ENCODE results near the gene PRPF40B.

The PRPF40B gene

GRCh38 chr12:49582850-49583249 lies 40.5 kb upstream of the PRPF40B start:
- TF ChIP-seq MYC (IDR thresholded peaks at IDR 0.05; ENCODE audit: low read depth, low read length) (no peak), CTCF (IDR thresholded peaks at IDR 0.05; ENCODE audit: low read depth, low read length) (no peak), MAX (IDR thresholded peaks at IDR 0.05; ENCODE audit: low read depth, low read length) (no peak), POLR2A (IDR thresholded peaks at IDR 0.05; ENCODE audit: extremely low read depth, insufficient read length) (no peak)
- no peak for DNase-seq (ENCODE audit: low read depth)
- no peak overlapping the region for H3K4me3 ChIP-seq (ENCODE audit: low read depth, low read length)

- no peak for DNase-seq (ENCODE audit: low read depth)
- no peak overlapping the region for H3K4me3 ChIP-seq (ENCODE audit: low read depth, low read length)
- TF ChIP-seq POLR2A (IDR thresholded peaks at IDR 0.05; ENCODE audit: extremely low read depth, insufficient read length): no peak
- no peak for TF ChIP-seq MYC (IDR thresholded peaks at IDR 0.05; ENCODE audit: low read depth, low read length)
- no peak for TF ChIP-seq MAX (IDR thresholded peaks at IDR 0.05; ENCODE audit: low read depth, low read length)
- no peak for TF ChIP-seq CTCF (IDR thresholded peaks at IDR 0.05; ENCODE audit: low read depth, low read length)
Observed at GRCh38 chr12:49583366-49584094, 39.8 kb upstream of the PRPF40B start.

GRCh38 chr12:49584591-49584990 lies 38.8 kb upstream of the PRPF40B start:
- TF ChIP-seq MYC (IDR thresholded peaks at IDR 0.05; ENCODE audit: low read depth, low read length): no peak
- TF ChIP-seq CTCF (IDR thresholded peaks at IDR 0.05; ENCODE audit: low read depth, low read length): no peak
- no peak for TF ChIP-seq POLR2A (IDR thresholded peaks at IDR 0.05; ENCODE audit: extremely low read depth, insufficient read length)
- TF ChIP-seq MAX (IDR thresholded peaks at IDR 0.05; ENCODE audit: low read depth, low read length): no peak
- peak; percentile 23 for DNase-seq (ENCODE audit: low read depth)
- no peak overlapping the region for H3K4me3 ChIP-seq (ENCODE audit: low read depth, low read length)

- no peak for TF ChIP-seq MAX (IDR thresholded peaks at IDR 0.05; ENCODE audit: low read depth, low read length)
- no peak for TF ChIP-seq POLR2A (IDR thresholded peaks at IDR 0.05; ENCODE audit: extremely low read depth, insufficient read length)
- TF ChIP-seq MYC (IDR thresholded peaks at IDR 0.05; ENCODE audit: low read depth, low read length): no peak
- TF ChIP-seq CTCF (IDR thresholded peaks at IDR 0.05; ENCODE audit: low read depth, low read length): no peak
- H3K4me3 ChIP-seq (ENCODE audit: low read depth, low read length): no peak overlapping the region
- no peak for DNase-seq (ENCODE audit: low read depth)
Observed at GRCh38 chr12:49585477-49586459, 37.6 kb upstream of the PRPF40B start.

- peak; percentile 5 for TF ChIP-seq CTCF (IDR thresholded peaks at IDR 0.05; ENCODE audit: low read depth, low read length)
- TF ChIP-seq MYC (IDR thresholded peaks at IDR 0.05; ENCODE audit: low read depth, low read length): no peak
- no peak for DNase-seq (ENCODE audit: low read depth)
- no peak overlapping the region for H3K4me3 ChIP-seq (ENCODE audit: low read depth, low read length)
Observed at GRCh38 chr12:49587174-49587908, 36.0 kb upstream of the PRPF40B start.
